Right atrium auricular region (tissue), 2 donors: Measurements from ENCODE around the gene DSG2. TPM values are rescaled to one million over a fixed set of nuclear protein-coding genes. Genes with fewer than 3 reads are reported as not detected.
"Not testable (repeated sequence)": the region's sequence is repeated elsewhere in the genome, so short reads cannot be mapped to it uniquely, and the experiment has no call there.

Experiments used
- DNase-seq: peaks from one replicate; pipeline ENCODE4 v3.0.0-alpha.2; 2019; ENCODE audit warnings: low spot score
- H3K27ac ChIP-seq, 2 donors: fragments of 200-600 bp; sonication (generic); 1 replicate in 1 of 2; 2 replicates in 1 of 2; pipeline ENCODE4 v1.5.1; 2016 to 2019
- H3K27me3 ChIP-seq, 2 donors: fragments of 200-600 bp; sonication (generic); one replicate each; pipeline versions ENCODE4 v1.5.1 to v1.6.0; 2017 to 2019
- H3K36me3 ChIP-seq: fragments of 200-600 bp; sonication (generic); one replicate; pipeline ENCODE4 v1.5.1; 2016
- H3K4me1 ChIP-seq, 2 donors: fragments of 200-600 bp; sonication (generic); one replicate each; pipeline versions ENCODE4 v1.5.1 to v1.6.0; 2017 to 2019
- H3K4me3 ChIP-seq, 2 donors: fragments of 200-600 bp; sonication (generic); 1 replicate in 1 of 2; 2 replicates in 1 of 2; pipeline ENCODE4 v1.5.1; 2017 to 2019; ENCODE audit warnings: mild to moderate bottlenecking in 1 of 2, moderate library complexity in 1 of 2
- H3K9me3 ChIP-seq, 2 donors: fragments of 200-600 bp; sonication (generic); one replicate each; pipeline ENCODE4 v1.5.1; 2019
- CTCF ChIP-seq, 2 donors: fragments of 200-600 bp; sonication (generic); IDR thresholded peaks; one replicate each; pipeline ENCODE4 v1.5.1; 2019; ENCODE audit warnings: antibody characterized with exemption in 2 of 2
- total RNA-seq, 2 donors: library from RNA; depleted of rRNA; stranded (reverse); fragments of >200 nt; gene quantifications; one replicate each; pipeline ENCODE4 v1.1.0, GENCODE V29; 2016

DSG2 gene
- total RNA-seq, 2 donors from 2014 or later: 64.4 to 72.7 TPM

GRCh38 chr18:31504455-31505147, 6.6 kb downstream of the DSG2 start:
- Histone ChIP-seq H3K9me3 (no peaks in the 10 kb centered on the region), H3K36me3 (no peaks in the 10 kb centered on the region), H3K27me3 (no peaks in the 10 kb centered on the region), H3K4me3 (no peak overlapping the region), H3K4me1 (peaks cover 0 to 12% of the 10 kb centered on the region in 2 donors), H3K27ac (no peak overlapping the region)
- no peak for DNase-seq
- TF ChIP-seq CTCF (IDR thresholded peaks at IDR 0.05): no peak

GRCh38 chr18:31505156-31505555, 7.2 kb downstream of the DSG2 start:
- no peaks in the 10 kb centered on the region for H3K36me3 ChIP-seq
- H3K4me1 ChIP-seq: peaks cover 0 to 9% of the 10 kb centered on the region in 2 donors
- no peak for TF ChIP-seq CTCF (IDR thresholded peaks at IDR 0.05)
- DNase-seq: no peak
- no peaks in the 10 kb centered on the region for H3K27me3 ChIP-seq
- no peaks in the 10 kb centered on the region for H3K9me3 ChIP-seq
- no peak overlapping the region for H3K4me3 ChIP-seq
- peak overlapping the region in 1 of 2 donors; percentile 32 for H3K27ac ChIP-seq

GRCh38 chr18:31506024-31506742, 8.2 kb downstream of the DSG2 start:
- H3K27ac ChIP-seq: no peak overlapping the region
- H3K4me1 ChIP-seq: peaks cover 0 to 16% of the 10 kb centered on the region in 2 donors
- no peaks in the 10 kb centered on the region for H3K27me3 ChIP-seq
- no peak overlapping the region for H3K4me3 ChIP-seq
- H3K9me3 ChIP-seq: no peaks in the 10 kb centered on the region
- no peaks in the 10 kb centered on the region for H3K36me3 ChIP-seq
- TF ChIP-seq CTCF (IDR thresholded peaks at IDR 0.05): peak; percentile 32 to 72
- no peak for DNase-seq

- not testable (repeated sequence) for H3K27ac ChIP-seq, H3K9me3 ChIP-seq, DNase-seq, H3K4me3 ChIP-seq, H3K36me3 ChIP-seq, H3K27me3 ChIP-seq
- H3K4me1 ChIP-seq: peaks cover 0 to 19% of the 10 kb centered on the region in 2 donors
These were observed 9.1 kb downstream of the DSG2 start for GRCh38 chr18:31507124-31507523.

- no peaks in the 10 kb centered on the region for H3K36me3 ChIP-seq
- H3K4me3 ChIP-seq: no peak overlapping the region
- H3K4me1 ChIP-seq: peaks cover 0 to 30% of the 10 kb centered on the region in 2 donors
- no peak overlapping the region for H3K27ac ChIP-seq
- no peaks in the 10 kb centered on the region for H3K9me3 ChIP-seq
- no peak for TF ChIP-seq CTCF (IDR thresholded peaks at IDR 0.05)
- no peaks in the 10 kb centered on the region for H3K27me3 ChIP-seq
- DNase-seq: no peak
These were observed 10.8 kb downstream of the DSG2 start for GRCh38 chr18:31508781-31509180.

GRCh38 chr18:31509571-31509970, 11.6 kb downstream of the DSG2 start:
- H3K27ac ChIP-seq: no peak overlapping the region
- H3K4me1 ChIP-seq: peaks cover 0 to 31% of the 10 kb centered on the region in 2 donors
- no peak for DNase-seq
- H3K9me3 ChIP-seq: no peaks in the 10 kb centered on the region
- H3K4me3 ChIP-seq: no peak overlapping the region
- H3K27me3 ChIP-seq: no peaks in the 10 kb centered on the region
- no peaks in the 10 kb centered on the region for H3K36me3 ChIP-seq
- no peak for TF ChIP-seq CTCF (IDR thresholded peaks at IDR 0.05)
